GM12878 (cell line): ENCODE measurements around the gene MRNIP. TPM values are rescaled to one million over a fixed set of nuclear protein-coding genes. Genes with fewer than 3 reads are reported as not detected.

Source experiments
- ATAC-seq: fragments of 200-7000 bp; cut with Tn5 transposase; 3 replicates; pipeline ENCODE4 v1.9.1; 2020; ENCODE audit warnings: mild to moderate bottlenecking, moderate library complexity
- BruUV-seq: library from RNA; stranded (reverse); fragments of 400-500 nt; replicated peaks from 2 replicates; lab custom pipeline; 2021; lab: Mats Ljungman, UMichigan
- CTCF ChIA-PET: fragments of 300-600 bp; sonication (Branson Sonifier 250); formaldehyde crosslinking; extraction: SDS; loops from one replicate; lab custom pipeline; 2021; ENCODE audit warnings: inconsistent platforms; lab: Yijun Ruan, JAX
- POLR2A ChIA-PET: fragments of 350-600 bp; formaldehyde crosslinking; extraction: SDS; loops from one replicate; lab custom pipeline; 2021; ENCODE audit warnings: inconsistent platforms; lab: Charles Lee
- RAD21 ChIA-PET: fragments of 300-600 bp; sonication (Branson Sonifier 250); formaldehyde crosslinking; loops from one replicate; lab custom pipeline; 2023; ENCODE audit warnings: antibody characterized with exemption; ENCODE audit not compliant: unreplicated experiment; lab: Charles Lee
- SMC1A ChIA-PET: fragments of 300-600 bp; sonication (Branson Sonifier 250); formaldehyde crosslinking; loops from one replicate; lab custom pipeline; 2023; ENCODE audit not compliant: unreplicated experiment, uncharacterized antibody; lab: Charles Lee
- DNase-seq: peaks from one replicate; pipeline ENCODE4 v3.0.0-alpha.2; 2011; ENCODE audit warnings: low read depth, low spot score
- FAIRE-seq: peaks from 3 replicates; lab custom pipeline; 2011; peaks lifted over from hg19 to GRCh38; lab: Jason Lieb, UNC
- H2AFZ ChIP-seq: 2 replicates; pipeline ENCODE4 v1.6.0; 2011; ENCODE audit warnings: low read depth, low read length, control low read depth; ENCODE audit not compliant: control insufficient read depth
- H3K27ac ChIP-seq: 2 replicates; pipeline ENCODE4 v1.5.1; 2011; ENCODE audit warnings: control low read depth; ENCODE audit not compliant: control insufficient read depth, insufficient read depth
- H3K27me3 ChIP-seq, 2 experiments: replicated peaks in 1 of 2; 2 replicates each; pipeline versions ENCODE4 v1.6.0 to v1.6.1; 2011; ENCODE audit warnings: low read length in 1 of 2; ENCODE audit not compliant: control insufficient read depth in 2 of 2, insufficient read depth in 2 of 2
- H3K36me3 ChIP-seq, 2 experiments: 2 replicates each; pipeline ENCODE4 v1.5.1; 2011; ENCODE audit warnings: low read length in 1 of 2; ENCODE audit not compliant: control insufficient read depth in 2 of 2, insufficient read depth in 2 of 2
- H3K4me1 ChIP-seq: 2 replicates; pipeline ENCODE4 v1.6.1; 2011; ENCODE audit warnings: mild to moderate bottlenecking, low read length, moderate library complexity, mixed read lengths; ENCODE audit not compliant: control insufficient read depth, insufficient read depth
- H3K4me2 ChIP-seq: 2 replicates; pipeline ENCODE4 v1.6.0; 2011; ENCODE audit warnings: control low read depth; ENCODE audit not compliant: control insufficient read depth, insufficient read depth
- H3K4me3 ChIP-seq: fragments of 200-600 bp; sonication (generic); 2 replicates; pipeline ENCODE4 v1.5.1; 2016
- H3K79me2 ChIP-seq: 2 replicates; pipeline ENCODE4 v1.6.0; 2011; ENCODE audit warnings: low read length; ENCODE audit not compliant: control insufficient read depth, insufficient read depth
- H3K9ac ChIP-seq: 2 replicates; pipeline ENCODE4 v1.8.0; 2011; ENCODE audit warnings: low read length, control low read depth, mixed read lengths; ENCODE audit not compliant: control insufficient read depth, insufficient read depth
- H3K9me3 ChIP-seq: replicated peaks from 3 replicates; pipeline ENCODE4 v1.5.1; 2011; ENCODE audit warnings: mild to moderate bottlenecking, low read length; ENCODE audit not compliant: control insufficient read depth, insufficient read depth
- H4K20me1 ChIP-seq: 2 replicates; pipeline ENCODE4 v1.6.0; 2011; ENCODE audit not compliant: control insufficient read depth, insufficient read depth
- CBX5 ChIP-seq: sonication (generic); IDR thresholded peaks from 2 replicates; pipeline ENCODE4 v1.6.1; 2016; ENCODE audit warnings: low read depth, moderate library complexity, mild to moderate bottlenecking, inconsistent platforms
- CUX1 ChIP-seq: IDR thresholded peaks from 2 replicates; pipeline ENCODE4 v1.6.1; 2012; ENCODE audit warnings: improper control_type of control experiment, low read depth, low read length; ENCODE audit not compliant: insufficient replicate concordance
- HDGF ChIP-seq: fragments of 450-650 bp; IDR thresholded peaks from 2 replicates; pipeline ENCODE4 v1.6.1; 2016; ENCODE audit warnings: antibody characterized with exemption
- MYC ChIP-seq: IDR thresholded peaks from 2 replicates; pipeline ENCODE4 v1.6.1; 2011; ENCODE audit warnings: mild to moderate bottlenecking, low read length, moderate library complexity, inconsistent platforms; ENCODE audit not compliant: insufficient read depth, insufficient replicate concordance, insufficient read length, severe bottlenecking
- NFYA ChIP-seq: IDR thresholded peaks from 2 replicates; pipeline ENCODE4 v1.6.1; 2011; ENCODE audit warnings: low read depth, mild to moderate bottlenecking, low read length, improper control_type of control experiment, borderline replicate concordance
- POLR2A ChIP-seq: IDR thresholded peaks from 2 replicates; pipeline ENCODE4 v1.6.1; 2011; ENCODE audit warnings: low read depth, mild to moderate bottlenecking, low read length
- SMC3 ChIP-seq: IDR thresholded peaks from 2 replicates; pipeline ENCODE4 v1.6.1; 2011; ENCODE audit warnings: low read length, improper control_type of control experiment, borderline replicate concordance
- STAT3 ChIP-seq: IDR thresholded peaks from 2 replicates; pipeline ENCODE4 v1.6.1; 2011; ENCODE audit warnings: low read depth, low read length, improper control_type of control experiment
- USF1 ChIP-seq: IDR thresholded peaks from 2 replicates; pipeline ENCODE4 v1.6.1; 2011; ENCODE audit warnings: borderline replicate concordance, low read depth, mild to moderate bottlenecking, moderate library complexity, mixed read lengths, low read length; ENCODE audit not compliant: insufficient read depth; ENCODE audit errors: extremely low read length
- ZNF207 ChIP-seq: fragments of 450-650 bp; IDR thresholded peaks from 2 replicates; pipeline ENCODE4 v1.6.1; 2014; ENCODE audit warnings: antibody characterized with exemption, mild to moderate bottlenecking, borderline replicate concordance
- WGBS: methylation state at CpG from one replicate; pipeline ENCODE4 v1.1.6; 2016; ENCODE audit warnings: low lambda C conversion rate; ENCODE audit not compliant: insufficient replicate concordance, insufficient coverage; ENCODE audit errors: missing lambda C conversion rate; 5-methylcytosine and 5-hydroxymethylcytosine counted together
- in situ Hi-C: fragments of 300-500 bp; cut with MboI; formaldehyde crosslinking; loops from 9 replicates; pipeline ENCODE4 v1.14.3; 2018; ENCODE audit warnings: mixed read lengths
- intact Hi-C: fragments of 100-400 bp; cut with micrococcal nuclease; formaldehyde crosslinking; loops from one replicate; pipeline ENCODE4 v1.14.2; 2022; ENCODE audit not compliant: unreplicated experiment
- polyA plus RNA-seq, 11 experiments: library from polyadenylated mRNA; depleted of rRNA in 4 of 11; unstranded in 6 of 11; stranded (reverse) in 5 of 11; fragments of >200 nt; fragmentation: Nextera tagmentation in 4 of 11; fragmentation: Illumina TruSeq in 1 of 11; extraction: Ambion mirVana in 4 of 11; extraction: Trizol in 1 of 11; gene quantifications; 1 replicate in 1 of 11; 2 replicates in 10 of 11; pipeline versions ENCODE4 v1.2.1 to v1.2.3, GENCODE V29; 2011 to 2016; ENCODE audit warnings: inconsistent platforms in 2 of 11, missing spikeins in 2 of 11, low read depth in 1 of 11
- total RNA-seq, 4 experiments: library from RNA; depleted of rRNA in 3 of 4; stranded (reverse); fragments of >200 nt in 3 of 4; fragmentation: Illumina TruSeq in 1 of 4; extraction: Trizol in 1 of 4; gene quantifications; 2 replicates each; pipeline versions ENCODE4 v1.2.1 to v1.2.3, GENCODE V29; 2013 to 2021

The MRNIP gene
- total and polyA plus RNA-seq, 10 of the 15 experiments (the other 5 are each of a cell fraction or from before 2014, with no cell fraction given) = 2.4 to 30.4 (median 13.1) TPM

GRCh38 chr5:179880848-179881590 lies 22.4 kb upstream of the MRNIP start:
- FAIRE-seq (no peak), DNase-seq (no peak), ATAC-seq (no peak)
- RAD21 ChIA-PET = no interaction called here
- Histone ChIP-seq H2AFZ (no peak overlapping the region), H3K4me3 (no peak overlapping the region), H4K20me1 (no peaks in the 10 kb centered on the region), H3K27ac (no peak overlapping the region), H3K4me1 (no peaks in the 10 kb centered on the region), H3K4me2 (no peak overlapping the region), H3K27me3 (no peaks in the 10 kb centered on the region), H3K36me3 (peaks cover 11 to 20% of the 10 kb centered on the region in 2 experiments), H3K79me2 (no peaks in the 10 kb centered on the region), H3K9ac (no peak overlapping the region), H3K9me3 (peaks cover 16% of the 10 kb centered on the region)
- intact Hi-C loops = no loop called here
- SMC1A ChIA-PET = interaction anchor here (0.6 to 0.7 kb wide), 2 partner anchors 57 to 249 kb away, joined by 3 read pairs; no protein-coding TSS in a partner anchor
- in situ Hi-C loops = no loop called here
- 97% methylated on average over 24 of the region's 25 CpGs for WGBS
- BruUV-seq = no TSS peak
- CTCF ChIA-PET = interaction anchor here (0.6 kb wide), 2 partner anchors 1360 to 1798 kb away, joined by 3 to 5 read pairs; no protein-coding TSS in a partner anchor
- POLR2A ChIA-PET = no interaction called here
- TF ChIP-seq ZNF207 = no peak
- peak; percentile 34; the same call in 1 of the 2 replicates for TF ChIP-seq POLR2A
- TF ChIP-seq MYC = no peak

- no peak for ATAC-seq
- Histone ChIP-seq H3K36me3 (peaks cover 10 to 20% of the 10 kb centered on the region in 2 experiments), H3K4me3 (no peak overlapping the region), H3K27ac (no peak overlapping the region), H3K9ac (no peak overlapping the region), H3K79me2 (no peaks in the 10 kb centered on the region), H2AFZ (no peak overlapping the region), H3K9me3 (peaks cover 16% of the 10 kb centered on the region), H3K4me1 (no peaks in the 10 kb centered on the region), H3K27me3 (no peaks in the 10 kb centered on the region), H3K4me2 (no peak overlapping the region), H4K20me1 (no peaks in the 10 kb centered on the region)
- CTCF ChIA-PET = no interaction called here
- POLR2A ChIA-PET = no interaction called here
- no peak for FAIRE-seq
- no peak for DNase-seq
- intact Hi-C loops (no loop called here), in situ Hi-C loops (no loop called here)
- 92% methylated on average over 12 of the region's 12 CpGs for WGBS
- RAD21 ChIA-PET = no interaction called here
- no TSS peak for BruUV-seq
- SMC1A ChIA-PET = no interaction called here
- TF ChIP-seq CBX5 (no peak), STAT3 (no peak), NFYA (no peak), SMC3 (no peak), HDGF (no peak), CUX1 (no peak), USF1 (no peak)
These were observed 21.5 kb upstream of the MRNIP start for GRCh38 chr5:179880066-179880650.
